HG02943 (cell line): ENCODE data around the gene ANKRD13D.

Experiments used
- ATAC-seq: cut with Tn5 transposase; IDR thresholded peaks from one replicate; pipeline ENCODE4 v1.9.1; 2021; ENCODE audit warnings: mild to moderate bottlenecking, low read depth, moderate library complexity; ENCODE audit not compliant: unreplicated experiment

Gene ANKRD13D

GRCh38 chr11:67301313-67301921 lies 12.3 kb downstream of the ANKRD13D start:
- ATAC-seq: no peak

- no peak for ATAC-seq
Measured at GRCh38 chr11:67301951-67302516, 12.9 kb downstream of the ANKRD13D start.

- no peak for ATAC-seq
Measured at GRCh38 chr11:67302571-67303131, 13.5 kb downstream of the ANKRD13D start.

- no peak for ATAC-seq
Measured at GRCh38 chr11:67303132-67303834, 14.2 kb downstream of the ANKRD13D start, which contains the start of gene SSH3. Gene SSH3, plus strand, starts transcription at chr11:67303530. Its CDS starts 96 bp downstream, at chr11:67303626.

- ATAC-seq: no peak
Measured at GRCh38 chr11:67303835-67304411, 14.8 kb downstream of the ANKRD13D start.

GRCh38 chr11:67304511-67305113 lies 15.5 kb downstream of the ANKRD13D start:
- ATAC-seq: no peak

- ATAC-seq: no peak
Measured at GRCh38 chr11:67306769-67307544, 17.9 kb downstream of the ANKRD13D start.

- no peak for ATAC-seq
Measured at GRCh38 chr11:67307545-67308001, 18.5 kb downstream of the ANKRD13D start.

GRCh38 chr11:67308031-67308866 lies 19.1 kb downstream of the ANKRD13D start:
- ATAC-seq: no peak

- ATAC-seq: no peak
Measured at GRCh38 chr11:67309166-67309565, 20.1 kb downstream of the ANKRD13D start.

GRCh38 chr11:67309661-67310061 lies 20.6 kb downstream of the ANKRD13D start:
- ATAC-seq: no peak

GRCh38 chr11:67310246-67311050 lies 21.3 kb downstream of the ANKRD13D start:
- no peak for ATAC-seq

GRCh38 chr11:67311051-67311555 lies 22.0 kb downstream of the ANKRD13D start:
- ATAC-seq: no peak

- ATAC-seq: no peak
Measured at GRCh38 chr11:67311556-67312082, 22.5 kb downstream of the ANKRD13D start.

- no peak for ATAC-seq
Measured at GRCh38 chr11:67312187-67313021, 23.3 kb downstream of the ANKRD13D start.

- ATAC-seq: no peak
Measured at GRCh38 chr11:67313125-67313890, 24.2 kb downstream of the ANKRD13D start.
